GM19397 (cell line): ENCODE data around the gene AIFM1.

Source experiments
- ATAC-seq: cut with Tn5 transposase; IDR thresholded peaks from one replicate; pipeline ENCODE4 v1.9.1; 2021; ENCODE audit warnings: mild to moderate bottlenecking, moderate library complexity; ENCODE audit not compliant: unreplicated experiment

The AIFM1 gene

GRCh38 chrX:130097507-130098209, 68.0 kb downstream of the AIFM1 start:
- no peak for ATAC-seq

- ATAC-seq, result no peak
Observed at GRCh38 chrX:130095249-130096030, 70.2 kb downstream of the AIFM1 start.

- no peak for ATAC-seq
Observed at GRCh38 chrX:130094696-130095095, 70.9 kb downstream of the AIFM1 start.

GRCh38 chrX:130093271-130093670, 72.4 kb downstream of the AIFM1 start:
- ATAC-seq, result no peak

GRCh38 chrX:130091980-130092522, 73.6 kb downstream of the AIFM1 start:
- ATAC-seq, result peak; percentile 97

GRCh38 chrX:130090364-130090763, 75.3 kb downstream of the AIFM1 start:
- ATAC-seq, result no peak

- ATAC-seq, result peak; percentile 37
Observed at GRCh38 chrX:130086447-130087206, 79.0 kb downstream of the AIFM1 start.

GRCh38 chrX:130085551-130086446, 79.8 kb downstream of the AIFM1 start:
- ATAC-seq, result no peak

- ATAC-seq, result peak; percentile 33
Observed at GRCh38 chrX:130084631-130085237, 80.9 kb downstream of the AIFM1 start.

- no peak for ATAC-seq
Observed at GRCh38 chrX:130083656-130084382, 81.8 kb downstream of the AIFM1 start.

GRCh38 chrX:130083107-130083490, 82.5 kb downstream of the AIFM1 start:
- ATAC-seq, result no peak

GRCh38 chrX:130082244-130083106, 83.2 kb downstream of the AIFM1 start:
- peak; percentile 50 for ATAC-seq

- ATAC-seq, result no peak
Observed at GRCh38 chrX:130081421-130082045, 84.1 kb downstream of the AIFM1 start.

- no peak for ATAC-seq
Observed at GRCh38 chrX:130080791-130081367, 84.8 kb downstream of the AIFM1 start.

- no peak for ATAC-seq
Observed at GRCh38 chrX:130079824-130080406, 85.7 kb downstream of the AIFM1 start.
